RKO (cell line): ENCODE results near the gene GADD45G.

Experiments
- DNase-seq: peaks from one replicate; pipeline ENCODE4 v3.0.0-alpha.2; 2016; ENCODE audit warnings: low spot score

GADD45G gene

DNA sequence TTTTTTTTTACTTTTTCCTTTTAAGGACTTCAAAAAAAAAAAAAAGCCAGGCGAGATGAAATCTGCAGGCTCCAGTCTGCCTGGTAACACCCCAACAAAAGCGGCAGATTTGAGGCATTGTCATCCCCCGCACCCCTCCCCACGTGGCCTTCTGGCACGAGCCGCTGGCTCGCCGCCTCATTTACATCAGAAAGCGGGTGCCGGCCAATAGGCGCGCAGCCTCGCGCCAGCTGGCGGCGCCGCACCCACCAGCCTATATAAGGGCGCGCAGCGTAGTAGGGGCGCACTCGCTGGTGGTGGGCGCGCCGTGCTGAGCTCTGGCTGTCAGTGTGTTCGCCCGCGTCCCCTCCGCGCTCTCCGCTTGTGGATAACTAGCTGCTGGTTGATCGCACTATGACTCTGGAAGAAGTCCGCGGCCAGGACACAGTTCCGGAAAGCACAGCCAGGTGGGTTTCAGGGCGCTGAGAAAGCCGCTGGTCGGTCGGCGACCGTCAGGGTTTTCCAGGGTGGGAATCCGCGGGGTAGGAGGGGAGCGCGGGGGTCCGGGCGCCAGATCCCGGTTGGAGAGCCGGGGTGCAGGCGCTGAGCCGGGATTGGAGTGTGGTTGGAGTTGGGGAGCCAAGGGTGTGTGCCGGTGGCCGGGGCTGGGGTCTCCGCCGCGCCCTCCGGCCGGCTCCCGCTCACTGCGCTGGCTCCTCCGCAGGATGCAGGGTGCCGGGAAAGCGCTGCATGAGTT lies at the start of gene GADD45G:
Gene GADD45G, plus strand, starts transcription at position 284 of the 736 bp plus-strand sequence. Its CDS starts 110 bp downstream, at position 394.
- peak; percentile 95 for DNase-seq

GRCh38 chr9:89555036-89555415 lies 49.8 kb upstream of the GADD45G start:
- DNase-seq: no peak

GRCh38 chr9:89555451-89556375 lies 49.1 kb upstream of the GADD45G start:
- DNase-seq: no peak

- DNase-seq: no peak
These were observed 46.5 kb upstream of the GADD45G start for GRCh38 chr9:89558196-89558899.

DNA sequence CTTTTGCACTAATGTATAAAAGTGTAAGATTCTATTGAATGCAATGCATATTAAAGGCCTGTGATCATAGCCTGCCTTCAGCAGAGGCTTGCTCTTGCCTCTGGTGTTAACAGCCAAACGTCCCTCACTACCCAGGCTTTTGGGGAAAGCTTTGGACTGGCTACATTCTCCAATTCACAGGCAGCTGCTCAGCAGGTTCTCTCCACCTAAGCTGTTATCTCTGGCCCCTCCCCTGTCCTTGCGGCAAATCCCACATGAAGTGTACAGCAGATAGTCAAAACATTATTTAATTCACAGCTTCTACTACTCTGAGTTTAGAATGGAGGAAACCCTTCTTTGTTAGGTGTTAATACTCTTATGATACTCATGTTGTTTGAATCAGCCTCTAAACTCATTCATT lies 45.9 kb upstream of the GADD45G start:
- DNase-seq: no peak

DNA sequence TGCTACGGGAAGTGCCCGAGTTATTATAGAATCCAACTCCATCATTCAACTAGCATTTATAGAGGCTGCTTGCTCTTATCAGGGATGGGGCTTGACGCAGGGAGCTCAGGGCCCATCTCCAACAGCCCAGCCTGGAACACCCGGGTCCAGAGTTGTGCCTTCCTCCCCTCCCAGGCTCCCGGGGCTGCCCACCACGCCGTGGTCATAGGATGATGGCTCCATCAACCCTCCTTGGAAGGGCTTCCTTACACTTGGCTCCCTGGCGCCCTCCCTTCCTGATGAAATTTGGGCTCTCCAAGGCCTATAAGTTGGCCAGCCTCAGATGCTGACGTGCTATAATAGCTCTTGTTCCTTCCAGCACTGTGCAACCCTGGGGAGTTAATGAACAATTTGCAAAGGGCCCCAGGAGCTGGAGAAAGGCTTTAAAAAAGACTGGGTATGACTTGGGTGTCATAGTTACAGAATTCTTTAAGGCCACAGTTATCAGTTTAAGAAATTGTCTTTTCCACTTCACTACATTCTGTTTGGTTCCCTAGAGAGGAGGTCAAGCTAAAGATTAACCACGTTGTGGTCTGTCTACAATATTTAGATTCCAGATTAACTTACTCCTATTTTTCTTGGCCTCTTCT lies 42.5 kb upstream of the GADD45G start:
- no peak for DNase-seq

DNA sequence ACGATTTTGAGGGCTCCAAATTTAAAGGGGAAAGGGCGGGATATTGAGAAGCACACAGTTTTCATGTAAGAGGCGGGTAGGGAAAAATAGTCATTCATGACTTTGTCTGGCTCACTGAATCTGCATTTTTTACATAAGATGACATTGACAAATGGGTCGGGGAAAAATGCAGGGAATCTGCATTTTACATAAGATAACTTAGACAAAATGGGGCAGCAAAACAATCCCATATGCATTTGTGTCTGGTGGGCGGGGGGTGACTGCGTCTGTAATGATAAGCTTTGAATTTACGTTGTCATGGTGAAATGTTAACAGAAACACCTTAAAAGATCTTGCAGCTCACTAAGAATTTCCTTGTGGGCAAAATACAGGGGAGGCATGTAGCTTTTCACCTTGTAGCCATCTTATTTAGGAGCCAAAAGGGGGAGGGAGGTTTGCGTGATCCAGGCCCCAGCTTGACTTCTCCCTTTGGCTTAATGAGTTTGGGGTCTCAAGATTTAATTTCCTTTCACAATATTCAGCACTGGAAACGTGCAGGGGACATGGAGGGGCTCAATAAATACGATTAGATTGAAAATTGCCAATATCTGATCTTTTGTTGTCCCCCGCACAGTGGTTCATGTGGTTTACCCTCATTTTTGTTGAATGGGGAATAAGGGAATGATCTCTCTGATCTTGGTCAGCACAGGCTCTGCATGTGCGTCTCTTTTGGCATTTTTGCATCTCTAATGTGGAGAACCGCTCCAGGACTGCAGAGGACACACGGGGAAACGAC lies 41.1 kb upstream of the GADD45G start:
- no peak for DNase-seq

DNA sequence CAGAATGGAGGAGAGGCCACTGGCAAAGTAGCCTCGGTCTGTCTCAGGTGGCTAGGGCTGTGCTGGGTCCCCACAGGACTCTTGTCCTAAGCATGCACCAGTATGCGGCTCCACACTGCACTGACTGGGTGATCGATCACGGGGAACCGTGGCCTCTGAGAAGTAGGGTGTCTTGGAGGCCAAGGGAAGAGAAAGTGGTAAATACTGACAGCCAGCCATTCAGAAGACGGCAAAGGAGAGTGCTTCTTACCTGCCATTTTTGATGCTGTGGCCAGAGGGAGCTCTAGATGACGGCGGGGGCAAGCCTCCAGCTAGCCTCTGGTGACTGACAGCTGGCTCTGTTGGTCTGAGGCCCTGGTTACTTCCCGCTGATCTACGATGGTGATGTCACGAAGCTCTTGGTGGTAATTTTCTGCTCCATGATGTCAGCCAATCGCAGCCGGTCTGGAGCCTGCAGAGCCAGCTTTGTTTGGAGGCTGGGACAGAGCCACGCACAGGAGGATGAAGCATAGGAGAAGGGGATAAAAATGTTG lies 40.4 kb upstream of the GADD45G start:
- peak; percentile 76 for DNase-seq

DNA sequence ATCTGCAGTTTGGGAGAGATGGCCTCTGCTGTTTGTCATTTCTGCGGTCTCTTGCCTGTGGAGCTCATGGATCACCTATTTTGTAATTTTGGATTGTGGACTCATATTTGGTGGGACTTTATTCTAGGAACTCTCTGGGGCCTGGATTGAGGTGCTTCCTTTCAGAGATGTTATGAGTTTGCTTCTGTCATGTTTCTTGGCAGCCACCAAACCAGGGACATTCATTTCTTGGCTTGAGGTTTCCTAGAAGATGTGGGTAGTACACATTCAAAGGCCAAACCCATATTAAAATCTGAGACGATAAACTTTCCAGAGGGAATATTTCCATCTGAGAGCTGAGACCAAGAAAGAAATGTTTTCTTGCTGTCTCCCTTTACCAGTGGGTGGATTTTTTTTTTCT lies 37.2 kb upstream of the GADD45G start:
- DNase-seq: no peak

- DNase-seq: no peak
These were observed 30.5 kb upstream of the GADD45G start for GRCh38 chr9:89574309-89574708.

DNA sequence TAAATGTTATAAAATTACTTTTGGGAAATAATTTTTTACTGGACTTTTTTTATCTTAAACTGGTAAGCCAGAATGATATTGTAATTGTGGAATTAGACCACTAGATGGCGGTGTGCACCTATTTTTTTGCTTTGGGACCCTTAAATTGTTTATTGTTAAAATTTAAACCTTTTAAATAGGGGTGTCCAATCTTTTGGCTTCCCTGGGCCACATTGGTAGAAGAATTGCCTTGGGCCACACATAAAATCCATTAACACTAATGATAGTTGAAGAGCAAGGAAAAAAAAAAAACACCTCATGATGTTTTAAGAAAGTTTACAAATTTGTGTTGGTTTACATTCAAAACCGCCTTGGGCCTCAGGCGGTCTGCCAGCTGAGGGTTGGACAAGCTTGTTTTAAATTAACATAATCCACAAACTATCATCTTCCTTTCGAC lies 28.4 kb upstream of the GADD45G start:
- peak; percentile 40 for DNase-seq

DNA sequence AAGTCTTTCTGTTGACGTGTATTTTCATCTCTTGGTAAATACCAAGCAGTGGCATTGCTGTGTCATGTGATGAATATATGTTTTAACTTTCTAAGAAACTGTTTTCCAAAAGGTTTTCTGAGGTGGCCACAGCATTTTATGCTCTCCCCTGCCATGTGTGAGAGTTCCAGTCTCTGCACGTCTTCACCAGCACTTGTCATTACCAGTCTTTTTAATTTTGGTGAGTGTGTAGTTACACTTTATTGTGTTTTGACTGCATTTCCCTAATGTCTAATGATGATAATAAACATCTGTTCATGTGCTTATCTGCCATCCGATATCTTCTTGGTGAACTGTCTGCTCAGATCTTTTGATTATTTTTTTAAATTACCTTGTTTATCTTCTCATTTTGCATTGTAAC lies 27.4 kb upstream of the GADD45G start:
- DNase-seq: no peak

- DNase-seq: no peak
These were observed 24.9 kb upstream of the GADD45G start for GRCh38 chr9:89579741-89580385.

GRCh38 chr9:89586311-89586710 lies 18.5 kb upstream of the GADD45G start:
- DNase-seq: no peak

DNA sequence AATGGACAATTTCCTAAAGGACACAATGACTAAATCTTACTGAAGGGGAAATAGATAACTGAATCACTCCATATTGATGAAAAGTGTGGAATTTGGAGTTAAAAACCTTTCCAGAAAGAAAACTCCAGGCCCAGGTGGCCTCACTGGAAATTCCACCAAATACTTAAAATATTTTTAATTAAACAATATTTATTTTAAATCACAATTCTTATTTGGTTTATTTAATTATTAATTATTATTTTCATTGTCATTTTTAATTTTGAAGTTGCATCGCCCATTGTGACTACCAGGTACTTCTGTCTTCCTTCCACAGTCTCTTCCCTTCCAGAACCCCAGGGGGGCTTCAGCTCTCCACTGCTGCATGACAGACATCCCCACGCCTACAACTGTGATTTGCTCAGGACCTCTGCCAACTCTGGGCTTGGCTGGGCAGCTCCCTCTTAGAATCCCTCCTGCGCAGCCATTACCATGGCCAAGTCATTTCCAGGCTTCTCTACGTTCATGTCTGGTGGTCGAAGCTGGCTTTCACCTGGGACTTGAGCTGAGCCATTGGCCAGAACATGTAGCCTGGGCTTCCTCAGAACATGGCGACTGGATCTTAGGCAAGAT lies 16.4 kb upstream of the GADD45G start:
- DNase-seq: no peak

DNA sequence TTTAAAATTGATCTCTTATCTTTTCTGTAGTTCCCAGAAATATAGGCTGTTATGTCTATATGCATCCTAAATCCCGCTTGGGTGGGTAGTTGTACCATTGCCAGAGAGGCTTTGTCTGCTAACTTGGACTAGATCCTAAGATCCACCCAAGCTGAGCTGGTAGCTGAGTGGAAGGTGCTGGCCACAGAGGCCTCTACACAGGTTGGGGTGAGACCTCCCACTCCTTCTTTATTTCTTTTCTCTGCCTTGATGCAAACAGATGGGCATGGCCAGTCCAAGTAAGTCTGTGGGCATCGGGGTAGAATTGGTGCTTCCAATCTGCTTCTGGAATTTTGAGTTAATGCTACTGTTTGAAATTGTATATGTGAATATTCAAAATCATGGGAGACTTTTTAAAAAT lies 14.4 kb upstream of the GADD45G start:
- DNase-seq: no peak

DNA sequence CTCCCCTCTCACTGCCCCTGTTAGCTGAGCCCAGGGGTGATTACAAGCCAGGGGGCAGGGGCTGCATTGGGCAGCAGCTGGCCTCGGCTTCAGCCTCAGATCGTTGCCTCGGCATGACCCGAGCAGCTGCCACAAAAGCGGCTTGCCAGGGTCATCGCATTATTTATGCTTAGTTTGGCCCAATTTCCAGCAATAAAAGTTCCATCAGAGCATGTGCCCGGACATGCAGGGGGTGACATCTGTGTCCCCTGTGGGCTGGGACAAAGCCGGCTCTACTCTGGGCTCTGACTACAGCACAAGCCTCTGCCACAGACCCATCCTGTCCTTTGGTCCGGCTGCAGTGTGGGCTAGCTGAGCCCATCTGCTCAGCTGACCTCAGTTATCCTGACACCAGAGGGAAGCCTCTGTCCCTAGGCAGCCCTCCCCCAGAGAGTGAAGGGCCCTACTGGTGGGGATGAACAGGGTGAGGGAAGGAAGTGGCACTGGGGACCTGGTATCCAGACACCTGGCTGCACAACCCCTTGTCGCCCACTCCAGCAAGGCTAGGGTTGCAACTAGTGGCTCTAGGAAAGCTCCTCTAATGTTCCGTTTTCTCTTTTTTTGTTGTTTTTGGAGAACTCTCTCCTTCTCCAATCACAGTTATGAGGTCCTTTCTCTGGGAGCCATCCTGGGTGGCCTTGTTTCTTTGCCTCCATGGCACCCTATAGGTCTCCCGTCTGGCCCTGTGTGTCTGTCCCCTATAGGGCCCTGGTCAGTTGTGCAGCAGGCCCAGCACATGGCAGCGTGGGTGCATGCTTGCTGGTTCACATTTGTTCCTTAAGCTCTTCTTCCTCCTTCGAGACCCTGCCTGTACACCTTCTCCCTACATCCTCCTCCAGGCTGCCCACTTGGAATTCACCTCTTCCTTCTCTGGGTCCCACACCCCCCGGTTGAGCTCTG lies 13.3 kb upstream of the GADD45G start:
- DNase-seq: no peak

GRCh38 chr9:89592213-89592815 lies 12.5 kb upstream of the GADD45G start:
- DNase-seq: no peak
